Nephron (organoid): Measurements from ENCODE around the gene ZBTB4.

Source experiments
- H3K27ac Mint-ChIP-seq, 3 experiments: 2 replicates each; pipeline ENCODE4 v1.8.0; 2020; ENCODE audit warnings: mixed read lengths in 3 of 3, mild to moderate bottlenecking in 2 of 3, moderate library complexity in 1 of 3
- H3K27me3 Mint-ChIP-seq: 2 replicates; pipeline ENCODE4 v1.8.0; 2021; ENCODE audit warnings: low read depth, mild to moderate bottlenecking, moderate library complexity, mixed read lengths
- H3K36me3 Mint-ChIP-seq: 2 replicates; pipeline ENCODE4 v1.8.0; 2020; ENCODE audit warnings: low read depth, mixed read lengths
- H3K4me1 Mint-ChIP-seq: 2 replicates; pipeline ENCODE4 v1.8.0; 2020; ENCODE audit warnings: mixed read lengths
- H3K4me3 Mint-ChIP-seq, 3 experiments: 2 replicates each; pipeline ENCODE4 v1.8.0; 2020; ENCODE audit warnings: mild to moderate bottlenecking in 3 of 3, mixed read lengths in 3 of 3, moderate library complexity in 2 of 3
- H3K9me3 Mint-ChIP-seq: 2 replicates; pipeline ENCODE4 v1.8.0; 2020; ENCODE audit warnings: mixed read lengths
- TF ChIP-seq, protein P1 (sequence below), 3 experiments: fragments of 200-600 bp; sonication (generic); IDR thresholded peaks; one replicate each; pipeline ENCODE4 v1.5.0; 2021; ENCODE audit warnings: antibody characterized with exemption in 3 of 3; ENCODE audit not compliant: unreplicated experiment in 3 of 3

Gene ZBTB4

DNA sequence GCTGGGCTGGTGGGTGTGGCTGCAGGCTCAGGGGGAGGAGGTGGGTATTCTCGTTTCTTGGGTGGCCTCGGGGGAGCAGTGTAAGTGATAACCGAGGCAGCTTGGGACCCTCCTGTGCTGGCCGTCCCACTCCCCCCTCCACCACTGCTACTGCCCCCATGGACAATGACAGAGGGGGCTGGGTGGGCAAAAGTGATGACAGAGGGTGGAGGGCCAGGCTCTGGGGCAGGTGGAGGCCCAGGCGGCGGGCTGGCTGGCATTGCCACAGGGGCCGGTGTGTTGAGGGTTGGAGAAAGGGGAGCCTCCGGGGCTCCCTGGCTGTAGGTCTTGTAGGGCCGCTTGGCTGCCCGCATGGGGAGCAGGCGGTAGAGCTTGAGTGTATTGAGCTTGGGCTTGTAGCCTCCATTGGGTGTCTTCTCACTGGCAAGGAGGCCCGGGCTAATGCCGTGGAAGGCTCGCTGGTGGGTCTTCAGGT, 16.0 kb downstream of the ZBTB4 start:
- Mint-ChIP-seq H3K4me1 (peaks cover 13% of the 10 kb centered on the region), H3K9me3 (no peaks in the 10 kb centered on the region), H3K36me3 (peaks cover 35% of the 10 kb centered on the region), H3K27me3 (peaks cover 5% of the 10 kb centered on the region), H3K27ac (no peak overlapping the region), H3K4me3 (no peak overlapping the region)
- TF ChIP-seq, protein P1, sequence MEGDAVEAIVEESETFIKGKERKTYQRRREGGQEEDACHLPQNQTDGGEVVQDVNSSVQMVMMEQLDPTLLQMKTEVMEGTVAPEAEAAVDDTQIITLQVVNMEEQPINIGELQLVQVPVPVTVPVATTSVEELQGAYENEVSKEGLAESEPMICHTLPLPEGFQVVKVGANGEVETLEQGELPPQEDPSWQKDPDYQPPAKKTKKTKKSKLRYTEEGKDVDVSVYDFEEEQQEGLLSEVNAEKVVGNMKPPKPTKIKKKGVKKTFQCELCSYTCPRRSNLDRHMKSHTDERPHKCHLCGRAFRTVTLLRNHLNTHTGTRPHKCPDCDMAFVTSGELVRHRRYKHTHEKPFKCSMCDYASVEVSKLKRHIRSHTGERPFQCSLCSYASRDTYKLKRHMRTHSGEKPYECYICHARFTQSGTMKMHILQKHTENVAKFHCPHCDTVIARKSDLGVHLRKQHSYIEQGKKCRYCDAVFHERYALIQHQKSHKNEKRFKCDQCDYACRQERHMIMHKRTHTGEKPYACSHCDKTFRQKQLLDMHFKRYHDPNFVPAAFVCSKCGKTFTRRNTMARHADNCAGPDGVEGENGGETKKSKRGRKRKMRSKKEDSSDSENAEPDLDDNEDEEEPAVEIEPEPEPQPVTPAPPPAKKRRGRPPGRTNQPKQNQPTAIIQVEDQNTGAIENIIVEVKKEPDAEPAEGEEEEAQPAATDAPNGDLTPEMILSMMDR (IDR thresholded peaks at IDR 0.05; ENCODE audit: unreplicated experiment in 3 of 3): no peak

DNA sequence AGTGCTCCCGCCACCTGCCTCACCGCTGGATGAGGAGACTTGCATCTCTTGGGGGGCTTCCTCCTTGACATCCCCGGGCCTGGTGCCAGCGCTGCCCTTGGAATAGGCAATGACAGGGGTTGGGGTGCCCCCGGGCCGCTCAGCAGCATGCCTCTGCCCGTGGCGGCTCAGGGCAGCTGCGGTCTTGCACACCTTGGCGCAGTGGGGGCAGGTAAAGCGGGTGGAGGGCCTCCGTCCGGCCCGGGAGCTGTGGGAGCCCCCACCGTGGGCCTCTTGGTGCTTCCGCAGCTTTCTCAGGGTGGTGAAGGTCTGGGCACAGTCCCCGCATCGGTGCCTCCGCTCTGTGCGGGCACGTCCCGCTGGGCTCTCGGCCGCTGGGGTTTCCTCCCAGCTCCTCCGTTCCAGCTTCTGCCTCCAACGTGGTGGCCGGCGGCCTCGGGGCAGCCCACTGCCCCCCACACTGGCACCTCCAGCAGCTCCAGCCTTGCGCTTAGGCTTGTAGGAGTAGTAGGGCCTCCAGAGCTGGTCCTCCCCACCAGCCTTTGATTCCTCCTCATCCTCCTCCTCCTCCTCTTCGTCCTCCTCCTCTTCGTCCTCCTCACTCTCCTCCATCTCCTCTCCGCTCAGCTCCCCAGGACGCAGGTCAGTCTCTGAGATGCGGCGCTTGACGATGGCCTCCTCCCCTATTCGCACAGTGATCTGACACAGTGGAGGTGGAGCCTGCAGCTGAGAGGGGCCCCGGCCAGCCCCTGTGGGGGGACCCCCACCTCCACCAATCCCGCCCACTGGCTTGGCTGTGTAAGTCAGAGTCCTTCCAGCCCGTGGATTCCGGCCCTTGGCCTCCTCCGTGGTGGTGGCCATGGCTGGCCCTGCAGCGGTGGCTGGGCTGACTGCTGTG, 16.7 kb downstream of the ZBTB4 start:
- Mint-ChIP-seq H3K4me3 (no peak overlapping the region), H3K27me3 (peaks cover 5% of the 10 kb centered on the region), H3K4me1 (peaks cover 13% of the 10 kb centered on the region), H3K36me3 (peaks cover 35% of the 10 kb centered on the region), H3K9me3 (no peaks in the 10 kb centered on the region), H3K27ac (no peak overlapping the region)
- TF ChIP-seq, protein P1 (IDR thresholded peaks at IDR 0.05; ENCODE audit: unreplicated experiment in 3 of 3): no peak

DNA sequence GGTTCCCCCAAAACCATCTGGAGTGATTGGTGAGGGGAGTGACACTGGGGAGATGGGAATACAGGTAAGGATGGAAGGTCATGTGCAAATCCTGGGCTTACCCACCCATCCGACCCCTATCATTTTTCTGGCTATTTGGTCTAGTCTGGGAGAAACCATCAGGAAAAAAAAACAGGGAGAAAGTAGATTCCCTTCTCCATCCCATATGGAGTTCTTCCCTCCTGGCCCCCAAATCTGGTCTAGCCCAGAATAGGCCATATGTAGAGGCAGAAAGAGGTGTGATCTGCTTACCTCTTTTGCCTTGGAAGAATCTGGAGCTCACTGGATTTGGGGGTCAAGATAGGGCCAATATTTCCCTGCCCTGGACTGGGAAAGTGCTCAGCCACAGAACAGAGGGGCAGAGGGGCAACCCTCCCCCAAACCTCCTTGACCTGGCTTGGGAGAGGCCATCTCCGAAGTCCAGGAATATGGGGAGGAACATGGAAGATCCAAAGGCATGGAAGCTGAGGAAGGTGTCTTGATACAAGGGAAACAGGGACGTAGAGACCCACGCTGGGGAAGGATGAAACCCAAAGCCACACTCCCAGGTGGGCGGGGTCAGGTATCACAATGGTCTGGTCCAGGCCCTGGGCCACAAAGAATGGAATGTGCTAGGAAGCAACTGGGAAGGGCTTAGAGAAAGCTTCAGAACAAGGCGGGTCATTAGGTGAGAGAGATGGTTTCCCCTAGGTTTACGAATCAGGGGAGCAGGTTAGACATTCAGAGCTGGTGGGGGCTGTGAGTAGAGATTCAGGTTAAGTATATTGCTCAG, 18.4 kb downstream of the ZBTB4 start:
- TF ChIP-seq, protein P1 (IDR thresholded peaks at IDR 0.05; ENCODE audit: unreplicated experiment in 3 of 3): no peak
- Mint-ChIP-seq H3K4me3 (no peak overlapping the region), H3K4me1 (peaks cover 5% of the 10 kb centered on the region), H3K9me3 (no peaks in the 10 kb centered on the region), H3K36me3 (peaks cover 26% of the 10 kb centered on the region), H3K27me3 (peaks cover 5% of the 10 kb centered on the region), H3K27ac (peak overlapping the region in 1 of 3 experiments; percentile 66)

DNA sequence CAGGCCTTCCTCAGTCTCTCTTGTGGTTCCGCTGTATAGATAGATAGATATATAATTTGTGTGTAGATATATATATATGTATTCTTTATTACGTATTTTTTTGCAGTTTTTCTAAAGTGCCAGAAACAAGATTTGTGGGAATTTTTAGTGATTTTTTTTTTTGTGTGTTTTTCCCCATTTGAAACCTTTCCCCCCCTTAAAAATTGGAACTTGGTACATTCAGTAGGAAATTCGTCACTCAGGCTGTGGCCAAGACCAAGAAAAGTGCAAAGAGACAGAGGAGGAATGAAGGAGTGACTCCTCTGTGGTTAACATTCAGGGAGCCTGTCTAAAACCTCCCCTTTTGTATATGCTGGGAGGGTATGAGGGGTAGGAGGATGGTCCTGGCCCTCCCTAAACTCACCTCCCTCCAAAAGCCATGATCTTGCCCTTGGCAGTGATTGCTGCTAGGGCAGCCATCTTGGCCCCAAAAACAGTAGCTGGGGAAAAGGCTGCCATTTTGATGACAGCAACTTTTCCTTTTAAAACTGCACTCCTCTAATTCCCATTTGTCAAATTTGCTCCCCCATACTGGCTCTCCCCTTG, 19.4 kb downstream of the ZBTB4 start:
- Mint-ChIP-seq H3K36me3 (peaks cover 28% of the 10 kb centered on the region), H3K9me3 (no peaks in the 10 kb centered on the region), H3K27ac (peak overlapping the region in 1 of 3 experiments; percentile 29), H3K27me3 (peaks cover 5% of the 10 kb centered on the region), H3K4me1 (peaks cover 11% of the 10 kb centered on the region), H3K4me3 (peak overlapping the region; percentile 19 to 38 (median 34))
- TF ChIP-seq, protein P1 (IDR thresholded peaks at IDR 0.05; ENCODE audit: unreplicated experiment in 3 of 3): no peak

DNA sequence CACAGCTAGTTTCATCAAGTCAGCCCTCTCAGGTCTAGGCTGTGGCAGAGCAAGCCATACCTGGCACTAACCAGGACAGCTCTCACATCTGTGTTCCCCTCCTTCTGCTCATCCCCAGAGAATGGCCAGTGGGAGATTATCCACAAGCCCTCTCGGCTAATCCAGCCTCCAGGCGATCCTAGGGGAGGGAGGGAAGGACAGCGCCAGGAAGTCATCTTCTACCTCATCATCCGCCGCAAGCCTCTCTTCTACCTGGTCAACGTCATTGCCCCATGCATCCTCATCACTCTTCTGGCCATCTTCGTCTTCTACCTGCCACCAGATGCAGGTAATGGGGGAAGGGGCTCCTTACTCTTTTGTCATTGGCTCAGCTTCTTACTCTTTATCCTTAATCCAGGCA, 31.0 kb downstream of the ZBTB4 start:
- peaks cover 4% of the 10 kb centered on the region for H3K27me3 Mint-ChIP-seq
- H3K27ac Mint-ChIP-seq: peak overlapping the region in 2 of 3 experiments; percentile 48 to 49
- TF ChIP-seq, protein P1 (IDR thresholded peaks at IDR 0.05; ENCODE audit: unreplicated experiment in 3 of 3): no peak
- peaks cover 38% of the 10 kb centered on the region for H3K4me1 Mint-ChIP-seq
- peaks cover 9% of the 10 kb centered on the region for H3K36me3 Mint-ChIP-seq
- H3K9me3 Mint-ChIP-seq: no peaks in the 10 kb centered on the region
- peak overlapping the region in 2 of 3 experiments; percentile 50 to 82 for H3K4me3 Mint-ChIP-seq
